Measurements from ENCODE around the gene COX6A2.
A peak's percentile ranks its signal among the peaks of the same experiment; 100 is the strongest.

The COX6A2 gene

DNA sequence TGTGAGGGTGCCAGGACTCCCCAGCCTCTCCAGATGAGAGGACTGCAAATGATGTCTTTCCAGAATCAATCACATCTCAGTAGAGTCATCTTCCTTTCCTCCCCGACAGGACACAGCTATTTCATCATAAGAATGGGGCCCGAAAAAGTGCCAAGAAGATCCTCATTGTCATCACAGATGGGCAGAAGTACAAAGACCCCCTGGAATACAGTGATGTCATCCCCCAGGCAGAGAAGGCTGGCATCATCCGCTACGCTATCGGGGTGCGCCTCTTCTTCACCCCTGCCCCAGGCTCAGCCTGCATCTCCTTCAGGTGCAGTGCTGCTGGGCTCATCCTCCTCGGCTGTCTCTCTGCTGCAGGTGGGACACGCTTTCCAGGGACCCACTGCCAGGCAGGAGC is 20.8 kb downstream of the COX6A2 start:
- DNase-seq: no peak

GRCh38 chr16:31404353-31405064 is 23.7 kb downstream of the COX6A2 start:
- DNase-seq: no peak

DNA sequence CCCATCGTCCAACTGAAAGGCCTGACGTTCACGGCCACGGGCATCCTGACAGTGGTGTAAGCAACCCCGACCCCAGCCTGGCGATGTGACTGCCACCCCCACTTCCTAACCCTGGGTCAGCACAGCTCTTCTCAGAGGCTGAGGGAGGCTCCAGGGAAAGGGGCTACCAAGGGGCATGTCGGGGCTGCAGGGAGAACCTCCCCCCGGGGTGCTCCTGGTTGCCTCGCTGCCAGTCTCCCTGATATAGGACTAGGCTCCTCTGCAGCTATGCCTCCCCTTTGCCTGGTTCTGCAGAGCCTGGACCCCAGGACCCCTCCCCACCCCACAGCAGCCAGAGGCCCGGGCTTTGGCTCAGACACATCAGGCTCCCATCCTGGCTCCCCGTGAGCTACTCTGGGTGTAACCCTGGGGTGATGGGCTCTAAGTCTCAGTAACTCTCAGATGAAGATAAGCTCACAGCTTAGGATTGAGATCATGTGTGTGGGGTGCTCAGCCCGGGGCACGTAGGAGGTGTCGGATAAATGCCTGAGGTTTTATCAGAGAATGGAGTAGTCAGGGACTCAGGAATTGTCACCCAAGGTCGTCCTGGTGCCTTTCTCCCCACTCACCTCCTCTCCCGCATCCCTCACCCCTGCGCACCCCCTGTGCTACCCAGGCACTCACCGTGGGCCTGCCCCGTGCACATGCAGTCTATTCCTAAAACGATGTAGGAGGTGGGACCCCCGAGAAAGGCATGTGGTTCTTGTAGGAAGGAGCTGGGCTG is 24.4 kb downstream of the COX6A2 start:
- no peak for DNase-seq

DNA sequence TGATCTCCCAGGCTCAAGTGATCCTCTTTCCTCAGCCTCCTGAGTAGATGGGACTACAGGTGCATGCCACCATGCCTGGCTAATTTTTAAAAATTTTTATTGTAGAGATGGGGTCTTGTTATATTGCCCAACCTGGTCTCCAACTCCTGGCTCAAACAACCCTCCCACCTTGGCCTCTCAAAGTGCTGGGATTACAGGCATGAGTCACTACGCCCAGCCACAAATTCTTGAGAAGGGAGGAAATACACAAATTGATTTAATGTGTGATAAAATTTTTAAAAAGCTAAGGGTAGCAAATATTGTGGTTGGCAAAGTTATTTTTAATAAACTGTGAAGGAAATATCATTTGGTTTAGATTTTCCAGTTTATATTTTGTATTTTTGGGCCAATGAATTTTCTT is 25.5 kb downstream of the COX6A2 start:
- DNase-seq: no peak

DNA sequence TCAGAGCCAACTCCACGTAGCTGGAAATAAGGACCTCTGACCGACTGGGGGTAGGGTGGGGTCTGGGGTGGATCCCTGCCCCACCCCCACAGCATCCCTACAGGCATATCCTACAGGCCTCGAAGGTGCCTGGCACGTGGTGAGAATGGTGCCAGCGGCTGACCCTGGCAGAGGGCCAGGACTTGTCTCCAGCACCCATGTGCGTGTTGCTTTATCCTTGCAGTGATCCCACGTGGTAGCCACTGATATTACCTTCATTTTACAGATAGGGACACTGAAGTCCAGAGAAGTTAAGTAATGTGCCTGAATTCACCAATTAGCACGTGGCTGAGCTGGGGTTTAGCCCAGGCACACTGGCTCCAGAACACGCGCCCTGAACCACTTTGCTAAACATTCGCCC is 26.7 kb downstream of the COX6A2 start:
- DNase-seq: no peak

- peak; percentile 91 for DNase-seq
These were observed 28.0 kb downstream of the COX6A2 start for GRCh38 chr16:31400191-31400590.

DNA sequence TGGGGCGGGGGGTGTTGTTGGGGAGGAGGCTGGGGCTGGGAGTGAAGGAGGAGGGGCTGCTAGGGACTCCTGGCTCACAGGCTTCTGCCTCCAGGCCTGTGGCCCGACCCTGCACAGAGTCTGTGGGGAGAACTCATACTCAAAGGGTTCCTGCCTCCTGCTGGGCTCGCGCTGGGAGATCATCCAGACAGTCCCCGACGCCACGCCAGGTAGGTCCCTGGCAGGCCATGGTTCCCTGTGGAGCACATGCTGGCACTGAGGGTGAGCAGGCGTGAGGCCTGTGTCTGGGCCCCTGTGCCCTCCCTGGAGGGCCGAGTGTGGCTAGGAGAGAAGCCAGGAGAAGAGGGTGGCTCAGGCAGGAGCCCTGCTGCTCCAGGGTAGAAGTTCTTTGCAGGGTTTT is 30.5 kb downstream of the COX6A2 start:
- DNase-seq: no peak

DNA sequence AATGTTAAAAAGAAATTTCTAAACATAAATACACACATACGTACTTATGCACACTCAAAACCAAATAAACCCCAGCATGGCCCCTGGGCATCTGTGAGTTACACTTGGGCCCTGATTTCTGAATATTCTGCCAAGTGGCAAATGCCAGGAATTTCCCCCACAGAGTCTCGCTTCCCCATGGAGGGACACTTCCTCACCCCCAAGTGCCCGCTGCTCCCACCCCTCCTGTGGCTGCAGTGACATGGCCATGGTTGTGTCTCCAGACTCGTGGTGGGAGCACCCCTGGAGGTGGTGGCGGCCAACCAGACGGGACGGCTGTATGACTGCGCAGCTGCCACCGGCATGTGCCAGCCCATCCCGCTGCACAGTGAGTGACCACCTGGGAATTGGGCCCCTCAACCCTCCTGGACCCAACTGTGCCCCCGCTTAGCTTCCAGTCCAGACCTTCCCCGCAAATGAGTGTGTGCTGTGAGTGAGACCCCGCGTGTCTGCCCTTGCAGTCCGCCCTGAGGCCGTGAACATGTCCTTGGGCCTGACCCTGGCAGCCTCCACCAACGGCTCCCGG is 31.0 kb downstream of the COX6A2 start:
- DNase-seq: no peak

DNA sequence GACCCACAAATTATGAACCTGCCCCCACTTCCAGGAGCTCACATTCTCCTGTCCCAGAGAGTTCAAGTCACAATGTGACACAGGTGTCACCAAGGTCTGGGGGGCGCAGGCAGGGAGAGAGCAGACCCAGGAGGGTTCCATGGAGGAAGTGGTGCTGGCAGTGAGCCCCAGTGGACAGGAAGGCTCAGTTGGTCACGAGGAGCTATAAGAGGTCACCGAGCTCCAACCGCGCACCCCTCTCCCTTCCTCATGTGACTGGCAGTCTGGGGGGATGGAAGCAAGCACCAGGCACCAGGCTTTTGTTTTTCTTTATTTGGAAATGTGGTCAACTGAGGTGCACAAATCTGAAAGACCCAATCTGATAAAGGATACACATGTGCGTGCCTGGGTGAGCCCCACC is 32.5 kb downstream of the COX6A2 start:
- no peak for DNase-seq

- DNase-seq: no peak
These were observed 35.1 kb downstream of the COX6A2 start, which contains the start of gene ITGAD for GRCh38 chr16:31393056-31393455. ITGAD (plus strand) TSS chr16:31393335; CDS start chr16:31393361, 26 bp downstream.

DNA sequence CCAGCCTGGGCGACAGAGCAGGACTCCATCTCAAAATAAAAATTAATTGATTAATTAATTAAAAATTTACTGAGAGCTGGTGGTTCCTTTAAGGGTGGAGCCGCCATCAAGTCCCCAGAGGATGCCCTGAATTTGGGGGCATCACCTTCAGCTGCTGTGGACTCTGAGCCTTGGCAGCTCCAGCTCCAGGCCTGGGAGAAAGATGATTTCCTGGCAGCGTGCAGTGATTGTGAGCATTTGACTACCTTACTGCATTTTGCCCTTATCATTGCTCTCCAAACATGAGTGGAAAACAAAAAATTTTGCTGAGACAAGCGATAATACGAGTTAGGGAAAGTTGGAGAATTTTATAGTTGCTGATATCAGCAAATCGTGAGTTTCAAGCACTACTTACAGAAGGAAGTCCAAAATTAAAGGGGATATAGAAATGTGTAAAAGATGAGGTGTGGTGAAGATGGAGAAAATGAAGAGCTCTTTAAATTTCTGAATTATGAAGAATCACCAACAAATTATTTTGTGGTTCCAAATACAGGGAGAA is 37.6 kb downstream of the COX6A2 start:
- DNase-seq: no peak

DNA sequence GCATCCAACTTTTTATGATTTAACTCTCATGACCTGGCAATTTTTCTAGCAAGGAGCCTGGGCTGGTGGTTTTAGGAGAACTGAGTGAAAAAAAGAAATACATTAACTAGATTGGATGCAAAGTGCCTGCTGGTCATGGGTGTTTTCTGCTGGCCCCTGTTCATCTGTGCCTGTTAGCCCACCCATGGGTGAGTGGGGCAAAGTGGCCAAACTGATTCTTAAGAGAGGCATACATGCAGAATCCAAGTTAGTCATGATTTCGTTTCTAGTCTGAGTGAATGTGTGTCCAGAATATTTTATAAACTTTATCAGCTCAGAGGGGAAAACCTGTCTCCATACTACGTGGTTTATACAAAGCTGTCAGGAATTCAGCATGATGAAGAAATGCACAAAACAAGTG is 39.6 kb downstream of the COX6A2 start:
- DNase-seq: no peak

- no peak for DNase-seq
These were observed 41.8 kb downstream of the COX6A2 start for GRCh38 chr16:31386157-31386984.

- DNase-seq: no peak
These were observed 42.5 kb downstream of the COX6A2 start for GRCh38 chr16:31385680-31386079.

DNA sequence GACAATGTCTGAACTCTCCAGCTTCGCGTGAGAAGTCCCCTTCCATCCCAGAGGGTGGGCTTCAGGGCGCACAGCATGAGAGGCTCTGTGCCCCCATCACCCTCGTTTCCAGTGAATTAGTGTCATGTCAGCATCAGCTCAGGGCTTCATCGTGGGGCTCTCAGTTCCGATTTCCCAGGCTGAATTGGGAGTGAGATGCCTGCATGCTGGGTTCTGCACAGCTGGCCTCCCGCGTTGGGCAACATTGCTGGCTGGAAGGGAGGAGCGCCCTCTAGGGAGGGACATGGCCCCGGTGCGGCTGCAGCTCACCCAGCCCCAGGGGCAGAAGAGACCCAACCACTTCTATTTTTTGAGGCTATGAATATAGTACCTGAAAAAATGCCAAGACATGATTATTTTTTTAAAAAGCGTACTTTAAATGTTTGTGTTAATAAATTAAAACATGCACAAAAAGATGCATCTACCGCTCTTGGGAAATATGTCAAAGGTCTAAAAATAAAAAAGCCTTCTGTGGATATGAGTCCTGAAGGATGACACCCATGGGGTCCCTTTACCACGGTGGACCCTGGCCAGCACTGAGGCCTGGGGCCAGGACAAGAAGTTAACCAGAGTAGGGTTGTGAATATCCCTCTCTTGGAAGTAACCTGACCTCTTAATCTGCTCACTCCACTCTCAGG is 45.5 kb downstream of the COX6A2 start:
- peak; percentile 66 for DNase-seq

DNA sequence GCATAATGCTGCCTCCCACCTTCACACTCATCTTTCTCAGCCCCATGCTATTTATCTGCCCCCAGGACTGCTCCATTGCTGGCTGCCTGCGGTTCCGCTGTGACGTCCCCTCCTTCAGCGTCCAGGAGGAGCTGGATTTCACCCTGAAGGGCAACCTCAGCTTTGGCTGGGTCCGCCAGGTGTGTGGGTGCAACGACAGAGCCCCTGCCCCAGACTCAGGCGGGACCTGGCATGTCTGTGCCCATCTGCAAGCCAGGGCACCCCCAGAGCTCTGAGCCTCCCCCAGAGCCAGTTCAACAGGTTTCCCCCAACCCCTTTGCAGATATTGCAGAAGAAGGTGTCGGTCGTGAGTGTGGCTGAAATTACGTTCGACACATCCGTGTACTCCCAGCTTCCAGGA is 48.0 kb downstream of the COX6A2 start:
- DNase-seq: no peak

Measured in GDM1 (cell line).